B cell (primary cell): ENCODE data around the gene IGFBP3.

Source experiments
- CTCF ChIP-seq: fragments of 200-600 bp; IDR thresholded peaks from one replicate; pipeline ENCODE4 v1.8.0; 2022; ENCODE audit warnings: antibody characterized with exemption, mild to moderate bottlenecking
- EZH2 ChIP-seq: IDR thresholded peaks from 2 replicates; pipeline ENCODE4 v1.6.1; 2012; ENCODE audit warnings: borderline replicate concordance, low read depth, mild to moderate bottlenecking, moderate library complexity, low read length; ENCODE audit not compliant: insufficient read depth, poor library complexity, severe bottlenecking

DNA sequence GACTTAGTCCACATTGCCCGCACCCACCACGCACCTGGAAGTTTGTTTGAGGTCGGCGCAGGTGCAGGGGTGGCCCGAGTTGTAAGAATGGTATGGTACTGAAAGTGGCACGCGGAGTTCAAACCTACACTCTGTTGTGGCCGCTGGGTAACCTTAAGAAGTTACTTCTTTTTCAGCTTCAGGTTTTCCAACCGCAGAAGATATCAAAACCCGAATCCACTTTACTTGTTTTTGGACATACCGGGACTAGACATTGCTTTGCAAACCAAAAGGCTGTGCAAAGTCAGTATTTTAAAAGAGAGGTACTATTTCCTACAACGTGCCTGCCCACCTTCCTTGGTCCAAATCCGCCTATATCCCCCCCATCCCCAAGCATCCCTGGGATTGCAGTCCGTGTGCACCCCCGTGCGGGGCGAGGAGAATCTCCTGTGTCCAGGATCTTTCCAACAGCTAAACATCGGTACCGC is 1.0 kb downstream of the IGFBP3 start:
- TF ChIP-seq EZH2 (no peak), CTCF (no peak)
